ENCODE data around the gene GLOD5. TPM values are rescaled to one million over a fixed set of nuclear protein-coding genes. Genes with fewer than 3 reads are reported as not detected.

Gene GLOD5
- total and polyA plus RNA-seq, 9 donors, result not detected

DNA sequence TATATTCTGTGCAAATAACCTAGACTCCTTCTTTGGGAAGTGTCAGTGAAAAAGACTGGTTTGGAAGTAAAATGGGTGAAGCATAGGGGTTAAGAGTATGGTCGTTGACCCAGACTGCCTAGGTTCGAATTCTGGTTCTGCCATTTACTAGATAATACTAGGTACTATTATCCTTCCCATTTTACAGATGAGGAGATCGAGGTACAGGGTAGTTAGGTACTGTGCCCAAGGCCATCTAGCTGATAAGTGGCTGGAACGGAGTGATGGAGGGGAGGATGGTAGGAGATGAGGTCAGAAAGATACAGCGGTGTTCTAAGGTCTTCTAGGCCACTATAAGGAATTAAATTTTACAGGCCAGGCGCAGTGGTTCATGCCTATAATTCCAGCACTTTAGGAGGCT is 11.1 kb downstream of the GLOD5 start:
- no peaks in the 10 kb centered on the region for H3K36me3 ChIP-seq
- WGBS, 3 donors, result 73 to 75% (median 74%) methylated on average over 6 of the region's 6 CpGs
- H3K27me3 ChIP-seq, result no peaks in the 10 kb centered on the region
- no peak for DNase-seq
- no peak for TF ChIP-seq POLR2A (IDR thresholded peaks at IDR 0.05)
- TF ChIP-seq, protein P1, sequence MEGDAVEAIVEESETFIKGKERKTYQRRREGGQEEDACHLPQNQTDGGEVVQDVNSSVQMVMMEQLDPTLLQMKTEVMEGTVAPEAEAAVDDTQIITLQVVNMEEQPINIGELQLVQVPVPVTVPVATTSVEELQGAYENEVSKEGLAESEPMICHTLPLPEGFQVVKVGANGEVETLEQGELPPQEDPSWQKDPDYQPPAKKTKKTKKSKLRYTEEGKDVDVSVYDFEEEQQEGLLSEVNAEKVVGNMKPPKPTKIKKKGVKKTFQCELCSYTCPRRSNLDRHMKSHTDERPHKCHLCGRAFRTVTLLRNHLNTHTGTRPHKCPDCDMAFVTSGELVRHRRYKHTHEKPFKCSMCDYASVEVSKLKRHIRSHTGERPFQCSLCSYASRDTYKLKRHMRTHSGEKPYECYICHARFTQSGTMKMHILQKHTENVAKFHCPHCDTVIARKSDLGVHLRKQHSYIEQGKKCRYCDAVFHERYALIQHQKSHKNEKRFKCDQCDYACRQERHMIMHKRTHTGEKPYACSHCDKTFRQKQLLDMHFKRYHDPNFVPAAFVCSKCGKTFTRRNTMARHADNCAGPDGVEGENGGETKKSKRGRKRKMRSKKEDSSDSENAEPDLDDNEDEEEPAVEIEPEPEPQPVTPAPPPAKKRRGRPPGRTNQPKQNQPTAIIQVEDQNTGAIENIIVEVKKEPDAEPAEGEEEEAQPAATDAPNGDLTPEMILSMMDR (IDR thresholded peaks at IDR 0.05), result no peak
- no peak for TF ChIP-seq EP300 (IDR thresholded peaks at IDR 0.05)
- H3K4me3 ChIP-seq, result no peak overlapping the region
- H3K9me3 ChIP-seq, result no peaks in the 10 kb centered on the region
- intact Hi-C loops (cut with DNase I), result no loop called here
- H3K27ac ChIP-seq, result no peak overlapping the region
- no peaks in the 10 kb centered on the region for H3K4me1 ChIP-seq (ENCODE audit: insufficient read depth)

GRCh38 chrX:48776818-48777439 is 15.4 kb downstream of the GLOD5 start:
- 68 to 72% (median 69%) methylated on average over 13 of the region's 13 CpGs for WGBS, 3 donors
- H3K27me3 ChIP-seq, result no peaks in the 10 kb centered on the region
- H3K4me1 ChIP-seq (ENCODE audit: insufficient read depth), result no peaks in the 10 kb centered on the region
- DNase-seq, result no peak
- H3K4me3 ChIP-seq, result no peak overlapping the region
- no peaks in the 10 kb centered on the region for H3K9me3 ChIP-seq
- no peaks in the 10 kb centered on the region for H3K36me3 ChIP-seq
- intact Hi-C loops (cut with DNase I), result no loop called here
- TF ChIP-seq, protein P1 (IDR thresholded peaks at IDR 0.05), result no peak
- TF ChIP-seq POLR2A (IDR thresholded peaks at IDR 0.05) (no peak), EP300 (IDR thresholded peaks at IDR 0.05) (no peak)
- no peak overlapping the region for H3K27ac ChIP-seq

DNA sequence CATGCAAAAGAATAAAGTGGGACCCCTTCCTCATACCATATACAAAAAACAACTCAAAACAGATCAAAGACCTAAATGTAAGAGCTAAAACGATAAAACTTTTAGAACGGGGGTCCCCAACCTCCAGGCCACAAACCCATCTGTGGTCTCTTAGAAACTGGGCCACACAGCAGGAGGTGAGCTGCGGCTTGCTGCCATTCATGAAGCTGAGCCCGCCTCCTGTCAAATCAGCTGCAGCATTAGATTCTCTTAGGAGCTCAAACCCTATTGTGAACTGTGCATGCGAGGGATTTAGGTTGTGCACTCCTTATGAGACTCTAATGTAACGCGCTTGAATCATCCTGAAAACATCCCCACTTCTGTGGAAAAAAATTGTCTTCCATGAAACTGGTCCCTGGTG is 17.9 kb downstream of the GLOD5 start:
- TF ChIP-seq POLR2A (IDR thresholded peaks at IDR 0.05) (no peak), EP300 (IDR thresholded peaks at IDR 0.05) (no peak)
- TF ChIP-seq, protein P1 (IDR thresholded peaks at IDR 0.05), result no peak
- Histone ChIP-seq H3K27ac (no peak overlapping the region), H3K27me3 (no peaks in the 10 kb centered on the region), H3K4me3 (no peak overlapping the region), H3K4me1 (ENCODE audit: insufficient read depth) (no peaks in the 10 kb centered on the region), H3K36me3 (no peaks in the 10 kb centered on the region), H3K9me3 (no peaks in the 10 kb centered on the region)
- WGBS, 3 donors, result 72 to 76% (median 73%) methylated on average over 7 of the region's 7 CpGs
- no peak for DNase-seq
- intact Hi-C loops (cut with DNase I), result no loop called here

DNA sequence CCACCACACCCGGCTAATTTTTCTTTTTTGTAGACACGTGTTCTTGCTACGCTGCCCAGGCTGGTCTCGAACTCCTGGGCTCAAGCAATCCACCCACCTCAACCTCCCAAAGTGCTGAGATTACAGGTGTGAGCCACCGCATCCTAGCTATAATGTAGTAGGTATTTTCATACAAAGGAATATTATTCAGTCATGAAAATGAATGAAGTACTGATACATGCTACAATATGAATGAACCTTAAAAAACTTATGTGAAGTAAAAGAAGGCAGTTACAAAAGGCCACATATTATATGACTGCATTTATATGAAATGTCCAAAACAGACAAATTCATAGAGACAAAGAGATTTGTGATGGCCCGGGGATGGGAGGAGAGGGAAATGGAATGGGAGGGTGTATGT is 20.2 kb downstream of the GLOD5 start:
- TF ChIP-seq, protein P1 (IDR thresholded peaks at IDR 0.05), result no peak
- TF ChIP-seq EP300 (IDR thresholded peaks at IDR 0.05), result no peak
- TF ChIP-seq POLR2A (IDR thresholded peaks at IDR 0.05), result no peak
- H3K9me3 ChIP-seq, result no peaks in the 10 kb centered on the region
- no peaks in the 10 kb centered on the region for H3K4me1 ChIP-seq (ENCODE audit: insufficient read depth)
- DNase-seq, result no peak
- H3K36me3 ChIP-seq, result no peaks in the 10 kb centered on the region
- intact Hi-C loops (cut with DNase I), result no loop called here
- 84 to 86% (median 85%) methylated on average over 6 of the region's 6 CpGs for WGBS, 3 donors
- no peaks in the 10 kb centered on the region for H3K27me3 ChIP-seq
- H3K27ac ChIP-seq, result no peak overlapping the region
- no peak overlapping the region for H3K4me3 ChIP-seq

Measured in ovary (tissue), 9 donors.